HG02943 (cell line): ENCODE results near the gene C5orf15.

Experiments used
- ATAC-seq: cut with Tn5 transposase; IDR thresholded peaks from one replicate; pipeline ENCODE4 v1.9.1; 2021; ENCODE audit warnings: mild to moderate bottlenecking, low read depth, moderate library complexity; ENCODE audit not compliant: unreplicated experiment

The C5orf15 gene

DNA sequence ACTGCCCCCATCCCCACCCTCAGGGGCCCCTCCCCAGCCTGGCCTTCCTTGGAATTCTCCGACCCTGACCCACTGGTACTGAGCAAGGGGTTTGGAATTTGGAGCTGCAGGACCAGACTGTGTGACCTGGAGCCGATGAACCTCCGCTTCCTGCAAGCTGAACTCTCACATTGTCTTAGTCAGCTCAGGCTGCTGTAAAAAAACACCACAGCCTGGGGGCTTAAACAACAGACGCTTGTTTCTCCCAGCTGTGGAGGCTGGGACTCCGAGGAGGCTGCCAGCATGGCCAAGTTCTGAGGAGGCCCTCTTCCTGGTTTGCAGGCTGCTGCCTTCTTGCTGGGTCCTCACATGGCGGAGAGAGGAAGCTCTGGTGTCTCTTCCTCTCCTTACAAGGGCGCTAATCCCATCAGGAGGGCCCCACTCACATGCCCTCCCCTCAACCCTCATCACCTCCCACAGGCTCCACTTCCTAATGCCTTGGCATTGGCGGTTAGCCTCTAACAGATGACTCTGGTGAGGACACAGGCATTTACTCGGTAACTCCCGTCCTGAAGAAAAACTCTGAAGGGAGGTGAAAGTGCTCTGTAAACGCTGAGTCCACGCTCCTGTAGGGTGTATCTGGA lies 42.4 kb downstream of the C5orf15 start:
- ATAC-seq: no peak

GRCh38 chr5:133925269-133925668 lies 43.2 kb downstream of the C5orf15 start:
- no peak for ATAC-seq

DNA sequence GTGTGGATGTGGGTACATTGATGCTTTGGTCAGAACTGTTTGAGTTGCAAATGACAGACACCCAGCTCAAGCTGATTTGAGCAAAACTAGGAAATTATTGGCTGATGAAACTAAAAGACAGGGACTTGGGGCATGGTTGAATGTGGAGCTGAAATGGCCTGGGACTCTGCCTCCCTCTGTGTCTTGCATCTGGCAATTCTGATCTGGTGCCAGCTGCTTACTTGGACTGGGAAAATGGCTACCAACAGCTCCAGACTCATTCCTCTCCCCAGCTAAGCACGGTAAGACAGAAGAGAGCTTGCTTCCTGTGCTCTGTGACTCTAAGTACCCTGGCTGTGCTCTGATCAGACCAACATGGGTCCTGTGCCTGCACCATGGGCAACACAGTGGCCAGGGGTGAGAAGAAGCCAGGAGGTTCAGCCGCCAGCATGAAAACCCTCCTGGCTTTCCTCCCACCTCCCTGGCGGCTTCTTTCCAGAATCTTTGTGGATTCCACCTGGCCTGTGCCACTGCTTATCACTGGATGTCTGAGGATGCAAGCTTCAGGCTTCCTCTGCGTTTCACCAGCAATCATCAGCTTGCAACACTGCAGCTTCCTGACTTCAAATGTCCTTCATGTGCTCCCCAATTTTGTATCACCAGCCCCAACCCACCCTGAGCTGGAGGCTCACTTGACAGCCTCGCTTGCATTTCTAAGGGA lies 44.1 kb downstream of the C5orf15 start:
- ATAC-seq: no peak

- ATAC-seq: no peak
Measured at GRCh38 chr5:133921979-133922378, 46.4 kb downstream of the C5orf15 start.

GRCh38 chr5:133921069-133921468 lies 47.4 kb downstream of the C5orf15 start:
- ATAC-seq: no peak

GRCh38 chr5:133919148-133920136 lies 49.0 kb downstream of the C5orf15 start:
- ATAC-seq: no peak

GRCh38 chr5:133918731-133919130 lies 49.7 kb downstream of the C5orf15 start:
- ATAC-seq: no peak

GRCh38 chr5:133918316-133918715 lies 50.1 kb downstream of the C5orf15 start:
- ATAC-seq: no peak

DNA sequence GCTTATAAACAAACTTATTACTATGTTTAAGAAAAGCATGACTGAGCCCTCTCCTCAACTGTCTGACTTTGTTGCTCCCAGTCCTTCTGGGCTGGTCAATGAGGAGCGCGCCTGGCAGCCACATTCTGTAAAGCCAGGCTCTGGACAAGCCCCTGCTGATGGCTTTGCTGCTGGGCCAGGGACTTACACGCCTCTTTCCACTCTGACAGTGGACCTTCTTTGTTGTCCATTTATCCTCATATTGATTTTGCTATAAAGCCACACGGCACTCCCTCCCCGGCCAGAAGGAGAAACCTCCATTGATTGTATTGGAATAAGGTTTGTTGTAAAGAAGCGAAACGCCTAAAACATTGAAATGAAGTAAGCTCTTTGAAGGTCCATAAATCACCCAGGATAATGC lies 50.6 kb downstream of the C5orf15 start:
- no peak for ATAC-seq

- ATAC-seq: no peak
Measured at GRCh38 chr5:133916914-133917313, 51.5 kb downstream of the C5orf15 start.

- no peak for ATAC-seq
Measured at GRCh38 chr5:133916479-133916878, 51.9 kb downstream of the C5orf15 start.

DNA sequence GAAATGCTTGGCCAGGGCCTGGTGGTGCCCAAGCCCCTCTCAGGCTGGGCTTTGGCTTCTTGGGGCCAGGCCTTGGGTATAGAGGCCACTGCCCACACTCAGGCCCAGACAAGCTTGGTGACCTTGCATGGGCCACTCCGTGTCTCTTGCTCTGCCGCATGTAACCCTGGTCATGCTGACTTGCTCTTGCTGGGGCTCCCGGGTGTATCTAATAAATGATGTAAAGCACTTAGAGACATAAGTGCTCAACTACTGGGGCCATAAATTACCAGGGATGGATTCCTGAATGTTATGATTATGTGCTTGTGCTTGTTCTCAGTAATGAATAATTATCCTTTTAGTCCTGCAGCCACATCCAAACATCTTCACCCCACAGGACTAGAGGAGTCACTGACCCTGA lies 54.0 kb downstream of the C5orf15 start:
- ATAC-seq: no peak

- no peak for ATAC-seq
Measured at GRCh38 chr5:133913413-133914155, 54.8 kb downstream of the C5orf15 start.

DNA sequence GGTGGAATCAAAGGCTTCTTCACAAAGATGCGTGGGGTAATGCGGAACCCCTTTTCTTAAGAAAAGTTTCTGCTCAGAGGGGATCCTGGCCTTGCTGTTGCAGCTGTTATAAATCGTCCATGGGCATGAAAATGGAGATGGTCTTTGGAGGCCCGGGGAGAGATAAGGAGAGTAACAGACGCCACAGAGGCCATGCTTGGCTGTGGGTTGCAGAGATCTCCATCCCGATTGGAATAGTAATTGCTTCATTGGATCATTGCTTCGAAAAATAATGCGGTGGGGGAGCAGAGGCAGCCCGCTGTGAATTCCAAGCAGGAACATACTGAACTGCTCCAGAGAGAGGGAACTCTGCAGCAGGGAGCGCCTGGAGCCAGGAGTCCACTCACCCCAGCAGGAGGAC lies 55.5 kb downstream of the C5orf15 start:
- ATAC-seq: no peak

GRCh38 chr5:133910571-133910970 lies 57.9 kb downstream of the C5orf15 start:
- no peak for ATAC-seq

DNA sequence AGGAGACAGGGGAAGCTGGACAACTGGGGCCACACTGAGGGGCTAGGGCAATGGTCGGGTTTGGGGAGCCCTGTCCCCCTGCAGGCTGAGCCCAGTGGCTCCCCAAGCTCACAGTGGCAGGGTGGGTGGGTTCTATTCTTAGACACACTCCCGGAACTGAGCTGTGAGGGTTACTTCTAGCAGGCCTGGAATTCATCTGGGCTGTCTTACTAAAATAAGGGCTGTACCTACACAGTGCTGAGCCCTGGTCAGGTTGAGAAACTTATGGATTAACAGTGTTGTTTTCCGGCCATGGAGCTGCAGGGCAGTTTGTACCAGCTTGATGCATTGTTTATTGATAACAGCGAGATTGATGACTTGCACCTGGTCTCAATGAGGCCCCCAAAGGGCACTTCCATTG lies 58.8 kb downstream of the C5orf15 start:
- no peak for ATAC-seq

DNA sequence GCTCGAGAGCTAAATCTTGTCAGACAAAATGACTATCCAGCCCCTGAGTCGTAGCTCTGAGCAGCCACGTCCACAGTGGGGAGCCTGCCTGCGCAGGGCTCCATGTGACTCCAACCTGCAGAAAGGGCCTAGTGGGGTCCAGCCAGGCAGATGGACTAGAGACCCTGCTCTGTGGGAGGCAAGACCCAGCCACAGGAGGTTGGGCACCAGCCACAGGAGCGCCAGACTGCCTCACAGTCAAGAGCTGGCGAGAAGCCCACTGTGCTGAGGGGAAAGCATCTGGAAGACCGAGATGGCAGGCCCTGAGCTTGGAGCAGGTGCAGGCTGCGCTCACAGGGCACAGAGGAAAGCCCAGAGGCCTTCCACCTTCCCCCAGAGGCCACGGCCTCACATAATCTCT lies 61.4 kb downstream of the C5orf15 start:
- ATAC-seq: no peak

- no peak for ATAC-seq
Measured at GRCh38 chr5:133906303-133906702, 62.1 kb downstream of the C5orf15 start.
